HG02870 (cell line): ENCODE data around the gene EPC1.
A peak's percentile ranks its signal among the peaks of the same experiment; 100 is the strongest.
"Not testable (repeated sequence)": the region's sequence is repeated elsewhere in the genome, so short reads cannot be mapped to it uniquely, and the experiment has no call there.

Experiments used
- ATAC-seq: cut with Tn5 transposase; IDR thresholded peaks from one replicate; pipeline ENCODE4 v1.9.1; 2021; ENCODE audit warnings: mild to moderate bottlenecking, moderate library complexity; ENCODE audit not compliant: unreplicated experiment

EPC1 gene

GRCh38 chr10:32373031-32373430 lies 26.1 kb upstream of the EPC1 start:
- ATAC-seq: no peak

DNA sequence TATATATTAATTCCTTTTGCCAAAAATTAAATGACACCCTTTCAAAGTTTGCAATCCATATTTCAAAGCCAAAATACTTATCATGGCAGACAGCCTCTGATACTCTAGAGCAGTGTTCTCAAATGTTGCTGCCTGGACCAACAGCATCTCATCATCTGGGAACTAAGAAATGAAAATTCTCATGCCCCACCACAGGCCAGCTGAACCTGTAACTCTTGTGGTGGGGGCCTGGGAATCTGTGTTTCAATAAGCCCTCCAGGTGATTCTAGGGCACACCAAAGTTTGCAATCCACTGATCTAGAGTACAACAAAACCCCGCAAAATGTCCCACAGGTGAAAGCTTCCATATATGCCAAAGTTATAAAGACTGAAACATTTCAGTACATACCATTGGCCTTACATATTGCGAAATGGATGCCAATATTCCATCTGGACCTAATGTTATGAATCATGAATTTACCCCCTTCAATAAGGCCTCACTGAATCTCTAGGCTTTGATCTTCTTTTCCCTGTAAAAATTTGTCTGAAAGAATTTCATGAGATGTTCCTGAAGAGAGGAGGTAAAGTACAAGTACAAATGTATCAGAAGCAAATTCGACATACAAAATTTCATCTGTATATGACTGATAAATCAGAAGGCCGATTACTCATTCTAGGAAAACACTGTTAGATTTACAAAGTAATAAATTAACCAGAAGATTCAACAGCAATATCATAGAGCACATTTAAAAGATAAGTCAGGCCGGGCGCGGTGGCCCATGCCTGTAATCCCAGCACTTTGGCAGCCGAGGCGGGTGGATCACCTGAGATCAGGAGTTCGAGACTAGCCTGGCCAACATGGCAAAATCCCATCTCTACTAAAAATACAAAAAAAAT lies 25.3 kb upstream of the EPC1 start:
- ATAC-seq: no peak

DNA sequence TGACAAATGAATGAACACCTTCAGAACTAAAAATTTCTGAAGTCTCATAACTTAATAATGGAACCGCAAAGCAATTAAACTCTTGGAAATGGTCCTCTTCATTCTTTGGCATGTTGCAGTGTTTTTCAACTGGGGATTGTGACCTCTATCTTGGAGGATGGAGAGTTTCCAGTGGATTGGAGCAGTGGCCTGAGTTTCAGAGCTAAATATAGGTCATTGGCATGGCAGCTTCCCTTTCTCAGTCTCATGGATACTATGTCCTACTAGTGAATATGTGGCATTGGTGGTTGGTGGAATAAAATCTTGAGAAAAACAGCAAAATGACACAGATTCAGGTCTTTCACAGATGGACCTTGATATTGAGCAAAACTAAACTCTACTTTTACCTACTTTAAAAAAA lies 24.1 kb upstream of the EPC1 start:
- ATAC-seq: no peak

DNA sequence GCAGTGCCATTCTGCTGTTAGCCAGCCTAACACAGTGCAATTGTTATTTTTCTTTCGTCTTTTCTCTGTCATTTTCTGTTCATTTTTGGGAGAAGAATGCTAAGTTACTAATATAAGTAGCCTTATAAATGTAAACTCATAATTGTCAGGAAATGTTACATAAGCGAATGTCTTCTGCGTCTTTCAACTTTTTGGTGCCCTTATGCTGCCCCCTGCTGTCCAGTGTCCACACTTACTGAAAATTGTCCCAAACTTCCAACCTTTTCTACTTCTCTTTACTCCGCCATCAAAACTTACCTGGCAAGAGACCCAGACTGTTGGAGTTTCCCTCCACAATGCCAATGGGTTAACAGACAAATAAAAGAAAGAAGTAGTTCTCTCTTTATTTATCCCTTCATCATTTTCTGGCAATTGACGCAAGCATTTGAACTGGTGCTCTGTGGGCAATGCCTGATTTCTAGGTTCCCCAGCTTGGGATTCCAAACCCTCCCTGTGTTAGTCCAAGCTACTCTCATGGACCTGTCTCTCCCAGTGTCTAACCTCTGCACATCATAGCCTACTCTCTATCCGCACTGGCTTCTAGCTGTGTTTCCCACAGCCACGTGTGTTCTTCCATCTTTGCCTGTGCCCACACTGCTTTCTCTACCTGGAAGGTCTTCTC lies 21.0 kb upstream of the EPC1 start:
- no peak for ATAC-seq

DNA sequence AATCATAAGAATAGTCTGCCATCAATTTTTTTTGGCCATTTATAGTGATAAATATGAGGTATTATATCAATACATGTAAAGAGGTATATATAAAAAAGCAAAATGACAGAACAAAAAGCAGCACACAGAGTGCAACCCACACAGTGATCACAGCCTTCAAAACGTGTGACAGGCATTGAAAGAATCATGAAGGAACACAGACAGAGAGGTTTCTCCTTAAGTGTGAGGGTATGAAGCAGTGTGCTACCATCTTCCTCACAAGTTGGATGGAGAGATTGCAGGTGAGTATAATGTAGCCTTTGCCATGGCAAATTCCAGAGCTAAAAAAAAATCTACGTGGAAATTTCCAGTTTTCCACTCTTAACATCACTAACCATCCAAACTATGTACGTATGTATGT lies 19.6 kb upstream of the EPC1 start:
- no peak for ATAC-seq

DNA sequence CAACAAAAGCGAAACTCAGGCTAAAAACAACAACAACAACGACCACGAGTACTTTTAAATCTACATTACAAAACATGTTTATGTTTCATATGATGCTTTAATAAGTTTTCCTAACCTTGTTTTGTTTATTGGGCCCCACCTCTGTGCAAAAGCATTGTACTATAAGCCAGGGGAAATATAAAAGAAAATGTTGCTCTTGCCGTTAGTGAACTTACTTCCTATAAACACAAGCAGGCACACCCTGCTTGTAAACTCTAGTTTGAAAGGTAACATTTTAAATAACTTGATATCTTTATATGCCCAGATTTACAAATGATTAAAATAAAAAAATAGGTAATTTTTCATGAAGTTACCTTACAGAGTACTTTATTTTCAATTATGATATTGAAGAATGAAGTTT lies 19.2 kb upstream of the EPC1 start:
- no peak for ATAC-seq

GRCh38 chr10:32365404-32365803 lies 18.4 kb upstream of the EPC1 start:
- not testable (repeated sequence) for ATAC-seq

GRCh38 chr10:32362571-32362970 lies 15.6 kb upstream of the EPC1 start:
- no peak for ATAC-seq

DNA sequence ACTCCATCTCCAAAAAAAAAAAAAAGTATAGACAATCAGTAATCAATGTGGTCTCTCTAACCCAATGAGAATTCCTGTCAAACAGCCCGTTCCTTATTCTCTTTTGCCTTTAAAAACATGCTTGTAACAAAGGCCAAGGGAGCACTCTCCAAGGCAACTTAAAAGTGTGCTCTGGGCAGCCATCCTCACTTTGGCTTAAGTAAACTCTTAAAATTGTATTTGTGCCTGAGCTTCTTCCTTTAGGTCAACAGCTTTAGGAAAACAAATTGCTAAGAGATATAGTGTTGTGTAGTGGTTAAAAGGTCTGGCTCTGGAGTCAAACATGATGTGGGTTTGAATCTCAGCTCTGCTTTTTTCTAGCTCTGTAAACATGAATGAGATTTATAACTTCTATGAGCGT lies 13.9 kb upstream of the EPC1 start:
- ATAC-seq: no peak

DNA sequence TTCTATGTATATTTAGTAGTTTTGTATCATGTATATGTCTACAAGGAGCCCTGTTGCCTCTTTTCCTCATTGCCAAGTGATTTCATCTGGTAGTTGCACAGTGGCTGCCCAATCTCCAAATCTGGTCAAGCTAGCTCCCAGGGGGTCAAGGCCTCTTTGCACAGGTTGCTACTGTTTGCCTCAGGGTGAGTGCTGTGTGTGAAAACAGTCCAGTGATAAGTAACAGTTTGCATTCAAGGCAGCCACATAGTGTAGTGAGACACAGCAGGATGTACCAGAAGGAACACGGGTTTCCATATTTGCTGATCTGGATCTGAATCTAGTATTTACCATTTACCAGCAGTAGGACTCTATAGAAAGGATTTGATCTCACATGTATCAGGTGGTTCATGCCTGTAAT lies 13.3 kb upstream of the EPC1 start:
- ATAC-seq: no peak

DNA sequence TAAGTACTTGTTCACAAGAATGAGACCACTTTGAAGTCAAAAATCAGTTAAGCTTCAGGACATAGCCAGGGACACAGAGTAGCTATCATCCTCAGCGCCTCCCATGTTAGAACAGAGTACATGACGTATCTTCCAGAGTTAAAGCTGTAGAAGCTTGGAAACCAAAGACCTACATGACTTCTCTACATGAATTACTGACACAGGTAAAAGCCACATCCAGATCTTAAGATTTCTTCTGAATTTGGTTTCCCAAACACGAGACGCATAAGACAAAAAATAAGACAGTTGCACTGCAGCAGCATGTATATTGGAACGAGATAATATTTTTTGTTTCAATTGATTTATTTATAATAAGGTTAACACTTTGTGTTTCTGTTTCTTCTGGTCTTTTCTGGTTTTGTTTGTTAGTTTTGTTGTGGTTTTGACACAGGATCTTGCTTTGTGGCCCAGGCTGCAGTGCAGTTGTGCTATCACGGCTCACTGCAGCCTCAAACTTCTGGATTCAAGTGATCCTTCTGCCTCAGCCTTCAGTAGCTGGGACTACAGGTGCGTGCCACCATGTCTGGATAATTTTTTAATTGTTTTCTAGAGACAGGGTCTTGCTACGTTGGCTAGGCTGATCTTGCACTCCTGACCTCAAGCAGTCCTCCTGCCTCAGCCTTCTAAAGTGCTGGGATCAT lies 10.2 kb upstream of the EPC1 start:
- ATAC-seq: no peak

- not testable (repeated sequence) for ATAC-seq
Measured at GRCh38 chr10:32354690-32355089, 7.7 kb upstream of the EPC1 start.

GRCh38 chr10:32350811-32351350 lies 3.9 kb upstream of the EPC1 start:
- ATAC-seq: no peak

GRCh38 chr10:32349968-32350738 lies 3.2 kb upstream of the EPC1 start:
- no peak for ATAC-seq

GRCh38 chr10:32349199-32349585 lies 2.2 kb upstream of the EPC1 start:
- ATAC-seq: no peak

- no peak for ATAC-seq
Measured at GRCh38 chr10:32348297-32349198, 1.6 kb upstream of the EPC1 start.

GRCh38 chr10:32347363-32348022 lies 535 bp upstream of the EPC1 start:
- peak; percentile 13 for ATAC-seq

DNA sequence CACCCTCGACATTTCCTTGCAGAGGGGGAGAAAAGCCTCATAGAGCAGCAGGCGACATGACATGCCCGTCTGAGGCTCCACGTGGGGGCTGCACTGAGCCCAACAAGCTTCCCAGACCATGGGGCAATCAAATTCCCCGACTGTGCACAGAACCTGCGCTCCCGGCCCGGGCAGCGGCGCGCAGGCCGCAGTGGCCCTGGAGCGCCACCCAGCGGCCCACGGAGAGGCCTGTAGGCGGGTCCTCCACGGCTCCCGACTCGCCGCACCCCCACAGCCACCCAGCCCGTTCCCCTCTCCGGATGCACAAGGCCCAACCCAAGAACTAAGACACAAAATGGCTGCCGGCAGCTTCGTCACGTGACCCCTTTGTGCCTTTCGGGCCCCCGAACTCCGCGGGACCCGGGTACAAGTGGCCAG lies 816 bp downstream of the EPC1 start:
- ATAC-seq: peak; percentile 72

DNA sequence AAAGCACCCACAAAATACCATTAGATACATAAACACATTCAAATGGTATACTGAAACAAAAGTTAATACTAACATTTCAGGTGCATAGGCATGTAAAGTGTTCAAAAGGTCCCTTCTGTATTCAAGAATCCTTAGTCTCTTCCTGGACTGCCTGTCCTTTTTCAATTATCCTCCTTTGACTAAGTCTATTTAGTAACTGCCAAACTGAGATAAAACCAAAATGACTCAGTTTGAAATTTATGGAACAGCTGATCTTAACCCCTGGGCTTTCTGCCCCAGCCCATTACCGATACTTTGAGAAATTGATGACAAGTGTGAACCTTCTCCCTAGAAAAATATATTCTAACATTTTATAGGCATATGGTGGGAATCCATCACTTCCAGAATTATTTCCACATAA lies 5.4 kb downstream of the EPC1 start:
- no peak for ATAC-seq
